Measurements from ENCODE around the gene RCAN2. TPM values are rescaled to one million over a fixed set of nuclear protein-coding genes. Genes with fewer than 3 reads are reported as not detected.

The RCAN2 gene
- total and polyA plus RNA-seq, 2 experiments from 2014 or later = 6.0 to 9.3 TPM

DNA sequence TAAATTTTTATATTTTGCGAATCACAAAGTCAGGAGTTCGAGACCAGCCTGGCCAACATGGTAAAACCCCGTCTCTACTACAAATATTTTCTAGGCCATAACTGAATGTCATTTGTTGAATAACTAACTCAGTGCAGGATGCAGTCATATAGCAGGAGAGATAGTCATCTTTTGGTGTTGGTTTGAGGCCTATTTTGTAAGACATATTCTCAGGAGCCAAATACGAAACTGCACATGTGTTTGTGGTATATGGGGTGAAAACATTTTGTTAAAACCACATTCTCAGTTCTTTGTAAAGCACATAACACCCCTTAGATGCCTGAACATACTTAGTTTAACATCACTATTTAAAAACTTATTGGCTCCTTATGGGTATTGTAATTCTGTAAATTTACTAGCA is 315.8 kb downstream of the RCAN2 start (continued):
- TF ChIP-seq, protein P1, sequence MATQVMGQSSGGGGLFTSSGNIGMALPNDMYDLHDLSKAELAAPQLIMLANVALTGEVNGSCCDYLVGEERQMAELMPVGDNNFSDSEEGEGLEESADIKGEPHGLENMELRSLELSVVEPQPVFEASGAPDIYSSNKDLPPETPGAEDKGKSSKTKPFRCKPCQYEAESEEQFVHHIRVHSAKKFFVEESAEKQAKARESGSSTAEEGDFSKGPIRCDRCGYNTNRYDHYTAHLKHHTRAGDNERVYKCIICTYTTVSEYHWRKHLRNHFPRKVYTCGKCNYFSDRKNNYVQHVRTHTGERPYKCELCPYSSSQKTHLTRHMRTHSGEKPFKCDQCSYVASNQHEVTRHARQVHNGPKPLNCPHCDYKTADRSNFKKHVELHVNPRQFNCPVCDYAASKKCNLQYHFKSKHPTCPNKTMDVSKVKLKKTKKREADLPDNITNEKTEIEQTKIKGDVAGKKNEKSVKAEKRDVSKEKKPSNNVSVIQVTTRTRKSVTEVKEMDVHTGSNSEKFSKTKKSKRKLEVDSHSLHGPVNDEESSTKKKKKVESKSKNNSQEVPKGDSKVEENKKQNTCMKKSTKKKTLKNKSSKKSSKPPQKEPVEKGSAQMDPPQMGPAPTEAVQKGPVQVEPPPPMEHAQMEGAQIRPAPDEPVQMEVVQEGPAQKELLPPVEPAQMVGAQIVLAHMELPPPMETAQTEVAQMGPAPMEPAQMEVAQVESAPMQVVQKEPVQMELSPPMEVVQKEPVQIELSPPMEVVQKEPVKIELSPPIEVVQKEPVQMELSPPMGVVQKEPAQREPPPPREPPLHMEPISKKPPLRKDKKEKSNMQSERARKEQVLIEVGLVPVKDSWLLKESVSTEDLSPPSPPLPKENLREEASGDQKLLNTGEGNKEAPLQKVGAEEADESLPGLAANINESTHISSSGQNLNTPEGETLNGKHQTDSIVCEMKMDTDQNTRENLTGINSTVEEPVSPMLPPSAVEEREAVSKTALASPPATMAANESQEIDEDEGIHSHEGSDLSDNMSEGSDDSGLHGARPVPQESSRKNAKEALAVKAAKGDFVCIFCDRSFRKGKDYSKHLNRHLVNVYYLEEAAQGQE (IDR thresholded peaks at IDR 0.05; ENCODE audit: unreplicated experiment) = no peak

DNA sequence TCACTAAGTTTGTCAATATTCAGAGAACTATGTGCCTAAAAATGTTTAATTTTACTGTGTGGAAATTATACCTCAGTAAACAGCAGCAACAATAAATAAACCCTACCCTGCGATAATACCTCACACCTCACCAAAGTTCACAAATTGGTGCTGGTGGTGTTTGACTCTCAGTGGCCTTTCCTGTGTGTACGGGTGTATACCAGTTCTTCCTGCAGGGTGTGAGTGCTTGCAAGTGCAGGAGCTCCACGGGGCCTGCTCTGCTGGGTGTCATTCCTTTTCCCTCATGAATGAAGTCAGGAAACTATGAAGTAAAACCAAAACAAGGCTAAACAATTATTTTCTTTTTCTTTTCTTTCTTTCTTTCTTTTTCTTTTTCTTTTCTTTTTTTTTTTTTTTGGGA is 316.3 kb downstream of the RCAN2 start:
- Mint-ChIP-seq H3K4me1 (peaks cover 13% of the 10 kb centered on the region), H3K27ac (no peak overlapping the region), H3K4me3 (no peak overlapping the region), H3K36me3 (ENCODE audit: low read depth) (no peaks in the 10 kb centered on the region), H3K27me3 (ENCODE audit: insufficient read depth, low read depth, poor library complexity) (peaks cover 4% of the 10 kb centered on the region), H3K9me3 (no peaks in the 10 kb centered on the region)
- TF ChIP-seq CREB1 (CRISPR knock-in tag; IDR thresholded peaks at IDR 0.05; ENCODE audit: low read depth) (no peak), NANOG (IDR thresholded peaks at IDR 0.05; ENCODE audit: borderline replicate concordance) (no peak), EZH2 (IDR thresholded peaks at IDR 0.05; ENCODE audit: low read depth, unreplicated experiment) (no peak), POLR2AphosphoS5 (IDR thresholded peaks at IDR 0.05; ENCODE audit: low read depth) (no peak), STAT1 (IDR thresholded peaks at IDR 0.05; ENCODE audit: unreplicated experiment) (no peak), JUNB (IDR thresholded peaks at IDR 0.05; ENCODE audit: unreplicated experiment) (no peak), ZNF331 (CRISPR knock-in tag; IDR thresholded peaks at IDR 0.05; ENCODE audit: low read depth) (no peak), EZH2phosphoT487 (IDR thresholded peaks at IDR 0.05; ENCODE audit: unreplicated experiment) (no peak)
- TF ChIP-seq, protein P2, sequence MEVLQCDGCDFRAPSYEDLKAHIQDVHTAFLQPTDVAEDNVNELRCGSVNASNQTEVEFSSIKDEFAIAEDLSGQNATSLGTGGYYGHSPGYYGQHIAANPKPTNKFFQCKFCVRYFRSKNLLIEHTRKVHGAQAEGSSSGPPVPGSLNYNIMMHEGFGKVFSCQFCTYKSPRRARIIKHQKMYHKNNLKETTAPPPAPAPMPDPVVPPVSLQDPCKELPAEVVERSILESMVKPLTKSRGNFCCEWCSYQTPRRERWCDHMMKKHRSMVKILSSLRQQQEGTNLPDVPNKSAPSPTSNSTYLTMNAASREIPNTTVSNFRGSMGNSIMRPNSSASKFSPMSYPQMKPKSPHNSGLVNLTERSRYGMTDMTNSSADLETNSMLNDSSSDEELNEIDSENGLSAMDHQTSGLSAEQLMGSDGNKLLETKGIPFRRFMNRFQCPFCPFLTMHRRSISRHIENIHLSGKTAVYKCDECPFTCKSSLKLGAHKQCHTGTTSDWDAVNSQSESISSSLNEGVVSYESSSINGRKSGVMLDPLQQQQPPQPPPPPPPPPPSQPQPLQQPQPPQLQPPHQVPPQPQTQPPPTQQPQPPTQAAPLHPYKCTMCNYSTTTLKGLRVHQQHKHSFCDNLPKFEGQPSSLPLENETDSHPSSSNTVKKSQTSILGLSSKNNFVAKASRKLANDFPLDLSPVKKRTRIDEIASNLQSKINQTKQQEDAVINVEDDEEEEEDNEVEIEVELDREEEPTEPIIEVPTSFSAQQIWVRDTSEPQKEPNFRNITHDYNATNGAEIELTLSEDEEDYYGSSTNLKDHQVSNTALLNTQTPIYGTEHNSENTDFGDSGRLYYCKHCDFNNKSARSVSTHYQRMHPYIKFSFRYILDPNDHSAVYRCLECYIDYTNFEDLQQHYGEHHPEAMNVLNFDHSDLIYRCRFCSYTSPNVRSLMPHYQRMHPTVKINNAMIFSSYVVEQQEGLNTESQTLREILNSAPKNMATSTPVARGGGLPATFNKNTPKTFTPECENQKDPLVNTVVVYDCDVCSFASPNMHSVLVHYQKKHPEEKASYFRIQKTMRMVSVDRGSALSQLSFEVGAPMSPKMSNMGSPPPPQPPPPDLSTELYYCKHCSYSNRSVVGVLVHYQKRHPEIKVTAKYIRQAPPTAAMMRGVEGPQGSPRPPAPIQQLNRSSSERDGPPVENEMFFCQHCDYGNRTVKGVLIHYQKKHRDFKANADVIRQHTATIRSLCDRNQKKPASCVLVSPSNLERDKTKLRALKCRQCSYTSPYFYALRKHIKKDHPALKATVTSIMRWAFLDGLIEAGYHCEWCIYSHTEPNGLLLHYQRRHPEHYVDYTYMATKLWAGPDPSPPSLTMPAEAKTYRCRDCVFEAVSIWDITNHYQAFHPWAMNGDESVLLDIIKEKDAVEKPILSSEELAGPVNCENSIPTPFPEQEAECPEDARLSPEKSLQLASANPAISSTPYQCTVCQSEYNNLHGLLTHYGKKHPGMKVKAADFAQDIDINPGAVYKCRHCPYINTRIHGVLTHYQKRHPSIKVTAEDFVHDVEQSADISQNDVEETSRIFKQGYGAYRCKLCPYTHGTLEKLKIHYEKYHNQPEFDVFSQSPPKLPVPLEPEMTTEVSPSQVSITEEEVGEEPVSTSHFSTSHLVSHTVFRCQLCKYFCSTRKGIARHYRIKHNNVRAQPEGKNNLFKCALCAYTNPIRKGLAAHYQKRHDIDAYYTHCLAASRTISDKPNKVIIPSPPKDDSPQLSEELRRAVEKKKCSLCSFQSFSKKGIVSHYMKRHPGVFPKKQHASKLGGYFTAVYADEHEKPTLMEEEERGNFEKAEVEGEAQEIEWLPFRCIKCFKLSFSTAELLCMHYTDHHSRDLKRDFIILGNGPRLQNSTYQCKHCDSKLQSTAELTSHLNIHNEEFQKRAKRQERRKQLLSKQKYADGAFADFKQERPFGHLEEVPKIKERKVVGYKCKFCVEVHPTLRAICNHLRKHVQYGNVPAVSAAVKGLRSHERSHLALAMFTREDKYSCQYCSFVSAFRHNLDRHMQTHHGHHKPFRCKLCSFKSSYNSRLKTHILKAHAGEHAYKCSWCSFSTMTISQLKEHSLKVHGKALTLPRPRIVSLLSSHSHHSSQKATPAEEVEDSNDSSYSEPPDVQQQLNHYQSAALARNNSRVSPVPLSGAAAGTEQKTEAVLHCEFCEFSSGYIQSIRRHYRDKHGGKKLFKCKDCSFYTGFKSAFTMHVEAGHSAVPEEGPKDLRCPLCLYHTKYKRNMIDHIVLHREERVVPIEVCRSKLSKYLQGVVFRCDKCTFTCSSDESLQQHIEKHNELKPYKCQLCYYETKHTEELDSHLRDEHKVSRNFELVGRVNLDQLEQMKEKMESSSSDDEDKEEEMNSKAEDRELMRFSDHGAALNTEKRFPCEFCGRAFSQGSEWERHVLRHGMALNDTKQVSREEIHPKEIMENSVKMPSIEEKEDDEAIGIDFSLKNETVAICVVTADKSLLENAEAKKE (CRISPR knock-in tag; IDR thresholded peaks at IDR 0.05) = no peak
- TF ChIP-seq, protein P1 (IDR thresholded peaks at IDR 0.05; ENCODE audit: unreplicated experiment) = no peak
- no peaks in the 10 kb centered on the region for H4K20me1 ChIP-seq (replicated peaks; ENCODE audit: insufficient read depth)
- peaks cover 5% of the 10 kb centered on the region for H3K79me2 ChIP-seq (replicated peaks; ENCODE audit: insufficient read depth)
- no peak for DNase-seq (ENCODE audit: low spot score)
- H3K9me2 ChIP-seq (ENCODE audit: insufficient read depth) = peaks cover 4% of the 10 kb centered on the region; the same call in 1 of the 2 replicates
- H3K4me1 ChIP-seq (ENCODE audit: insufficient read depth) = peaks cover 8% of the 10 kb centered on the region
- no peaks in the 10 kb centered on the region for H3F3A ChIP-seq (replicated peaks; ENCODE audit: low read depth)
- ATAC-seq = no peak
- no peak overlapping the region for H2AFZ ChIP-seq
- H3K27me3 ChIP-seq (ENCODE audit: insufficient read depth) = no peaks in the 10 kb centered on the region
- H3K4me3 ChIP-seq = no peak overlapping the region
- H3K27ac ChIP-seq (ENCODE audit: low read depth) = no peak overlapping the region
- H3K36me3 ChIP-seq (ENCODE audit: insufficient read depth) = no peaks in the 10 kb centered on the region
- H3K4me2 ChIP-seq = no peak overlapping the region
